ENCODE measurements around the gene RNU1-4. TPM values are rescaled to one million over a fixed set of nuclear protein-coding genes. Genes with fewer than 3 reads are reported as not detected.
"Not testable (repeated sequence)": the region's sequence is repeated elsewhere in the genome, so short reads cannot be mapped to it uniquely, and the experiment has no call there.

Gene RNU1-4
- total RNA-seq, 1 experiment from 2014 or later: 1,678 TPM

- Mint-ChIP-seq H3K9me3 (ENCODE audit: low read depth, unreplicated experiment) (no peaks in the 10 kb centered on the region), H3K4me1 (ENCODE audit: low read depth, unreplicated experiment) (no peaks in the 10 kb centered on the region), H3K27ac (ENCODE audit: unreplicated experiment) (no peak overlapping the region), H3K36me3 (ENCODE audit: insufficient read depth, unreplicated experiment) (no peaks in the 10 kb centered on the region), H3K27me3 (ENCODE audit: unreplicated experiment) (no peaks in the 10 kb centered on the region), H3K4me3 (ENCODE audit: low read depth, unreplicated experiment) (no peak overlapping the region)
- CTCF ChIA-PET: no interaction called here
- intact Hi-C loops (cut with micrococcal nuclease; ENCODE audit: unreplicated experiment): no loop called here
- TSS peak; percentile 100 for BruUV-seq (replicated peaks)
- peak; percentile 47 for DNase-seq
- no peak for TF ChIP-seq CTCF (IDR thresholded peaks at IDR 0.05; ENCODE audit: unreplicated experiment)
Measured at GRCh38 chr1:16727190-16728111, 12.9 kb upstream of the RNU1-4 start.

GRCh38 chr1:16728243-16728949 is 11.9 kb upstream of the RNU1-4 start:
- H3K4me3 Mint-ChIP-seq (ENCODE audit: low read depth, unreplicated experiment); H3K9me3 Mint-ChIP-seq (ENCODE audit: low read depth, unreplicated experiment); H3K4me1 Mint-ChIP-seq (ENCODE audit: low read depth, unreplicated experiment); H3K36me3 Mint-ChIP-seq (ENCODE audit: insufficient read depth, unreplicated experiment); intact Hi-C loops (cut with micrococcal nuclease; ENCODE audit: unreplicated experiment); CTCF ChIA-PET; BruUV-seq (replicated peaks); H3K27me3 Mint-ChIP-seq (ENCODE audit: unreplicated experiment); H3K27ac Mint-ChIP-seq (ENCODE audit: unreplicated experiment); DNase-seq: not testable (repeated sequence)

GRCh38 chr1:16732254-16732896 is 7.9 kb upstream of the RNU1-4 start:
- DNase-seq; H3K36me3 Mint-ChIP-seq (ENCODE audit: insufficient read depth, unreplicated experiment); H3K9me3 Mint-ChIP-seq (ENCODE audit: low read depth, unreplicated experiment); H3K4me1 Mint-ChIP-seq (ENCODE audit: low read depth, unreplicated experiment); BruUV-seq (replicated peaks); CTCF ChIA-PET; H3K27me3 Mint-ChIP-seq (ENCODE audit: unreplicated experiment); intact Hi-C loops (cut with micrococcal nuclease; ENCODE audit: unreplicated experiment); H3K4me3 Mint-ChIP-seq (ENCODE audit: low read depth, unreplicated experiment); H3K27ac Mint-ChIP-seq (ENCODE audit: unreplicated experiment): not testable (repeated sequence)

GRCh38 chr1:16741230-16741629 is 914 bp downstream of the RNU1-4 start:
- BruUV-seq (replicated peaks); H3K9me3 Mint-ChIP-seq (ENCODE audit: low read depth, unreplicated experiment); H3K4me3 Mint-ChIP-seq (ENCODE audit: low read depth, unreplicated experiment); H3K4me1 Mint-ChIP-seq (ENCODE audit: low read depth, unreplicated experiment); intact Hi-C loops (cut with micrococcal nuclease; ENCODE audit: unreplicated experiment); CTCF ChIA-PET; H3K36me3 Mint-ChIP-seq (ENCODE audit: insufficient read depth, unreplicated experiment); H3K27me3 Mint-ChIP-seq (ENCODE audit: unreplicated experiment); DNase-seq; H3K27ac Mint-ChIP-seq (ENCODE audit: unreplicated experiment): not testable (repeated sequence)

- BruUV-seq (replicated peaks): not testable (repeated sequence)
Measured at GRCh38 chr1:16747660-16748059, 7.3 kb downstream of the RNU1-4 start.

GRCh38 chr1:16748710-16749109 is 8.4 kb downstream of the RNU1-4 start:
- H3K9me3 Mint-ChIP-seq (ENCODE audit: low read depth, unreplicated experiment); H3K4me3 Mint-ChIP-seq (ENCODE audit: low read depth, unreplicated experiment); H3K4me1 Mint-ChIP-seq (ENCODE audit: low read depth, unreplicated experiment); DNase-seq; BruUV-seq (replicated peaks); H3K27me3 Mint-ChIP-seq (ENCODE audit: unreplicated experiment); H3K27ac Mint-ChIP-seq (ENCODE audit: unreplicated experiment); CTCF ChIA-PET; H3K36me3 Mint-ChIP-seq (ENCODE audit: insufficient read depth, unreplicated experiment); intact Hi-C loops (cut with micrococcal nuclease; ENCODE audit: unreplicated experiment): not testable (repeated sequence)

More at GRCh38 chr1:16747660-16748059, 7.3 kb downstream of the RNU1-4 start:
- H3K27ac Mint-ChIP-seq (ENCODE audit: unreplicated experiment); H3K4me1 Mint-ChIP-seq (ENCODE audit: low read depth, unreplicated experiment); H3K36me3 Mint-ChIP-seq (ENCODE audit: insufficient read depth, unreplicated experiment); DNase-seq; intact Hi-C loops (cut with micrococcal nuclease; ENCODE audit: unreplicated experiment); H3K27me3 Mint-ChIP-seq (ENCODE audit: unreplicated experiment); H3K9me3 Mint-ChIP-seq (ENCODE audit: low read depth, unreplicated experiment); H3K4me3 Mint-ChIP-seq (ENCODE audit: low read depth, unreplicated experiment); CTCF ChIA-PET: not testable (repeated sequence)

GRCh38 chr1:16749910-16750888 is 9.9 kb downstream of the RNU1-4 start:
- intact Hi-C loops (cut with micrococcal nuclease; ENCODE audit: unreplicated experiment); H3K36me3 Mint-ChIP-seq (ENCODE audit: insufficient read depth, unreplicated experiment); H3K9me3 Mint-ChIP-seq (ENCODE audit: low read depth, unreplicated experiment); DNase-seq; H3K27me3 Mint-ChIP-seq (ENCODE audit: unreplicated experiment); BruUV-seq (replicated peaks); H3K4me1 Mint-ChIP-seq (ENCODE audit: low read depth, unreplicated experiment); CTCF ChIA-PET; H3K4me3 Mint-ChIP-seq (ENCODE audit: low read depth, unreplicated experiment); H3K27ac Mint-ChIP-seq (ENCODE audit: unreplicated experiment): not testable (repeated sequence)

- BruUV-seq (replicated peaks); intact Hi-C loops (cut with micrococcal nuclease; ENCODE audit: unreplicated experiment); H3K4me1 Mint-ChIP-seq (ENCODE audit: low read depth, unreplicated experiment); H3K27me3 Mint-ChIP-seq (ENCODE audit: unreplicated experiment); H3K27ac Mint-ChIP-seq (ENCODE audit: unreplicated experiment); CTCF ChIA-PET; H3K4me3 Mint-ChIP-seq (ENCODE audit: low read depth, unreplicated experiment); DNase-seq; H3K36me3 Mint-ChIP-seq (ENCODE audit: insufficient read depth, unreplicated experiment); H3K9me3 Mint-ChIP-seq (ENCODE audit: low read depth, unreplicated experiment): not testable (repeated sequence)
Measured at GRCh38 chr1:16752770-16753169, 12.5 kb downstream of the RNU1-4 start.

All from Calu3 (cell line).